HG02798 (cell line): ENCODE measurements around the gene ZNF277.
"Not testable (repeated sequence)": the region's sequence is repeated elsewhere in the genome, so short reads cannot be mapped to it uniquely, and the experiment has no call there.

Source experiments
- ATAC-seq: cut with Tn5 transposase; IDR thresholded peaks from one replicate; pipeline ENCODE4 v1.9.1; 2021; ENCODE audit warnings: mild to moderate bottlenecking; ENCODE audit not compliant: unreplicated experiment, poor library complexity

Gene ZNF277

GRCh38 chr7:112286250-112287086 lies 80.0 kb downstream of the ZNF277 start:
- ATAC-seq, result peak; percentile 55

- ATAC-seq, result no peak
These were observed 81.8 kb downstream of the ZNF277 start for GRCh38 chr7:112288301-112288700.

GRCh38 chr7:112290065-112290464 lies 83.6 kb downstream of the ZNF277 start:
- ATAC-seq, result no peak

GRCh38 chr7:112292162-112292561 lies 85.7 kb downstream of the ZNF277 start:
- no peak for ATAC-seq

GRCh38 chr7:112293416-112293815 lies 86.9 kb downstream of the ZNF277 start:
- no peak for ATAC-seq

- ATAC-seq, result no peak
These were observed 89.9 kb downstream of the ZNF277 start for GRCh38 chr7:112296432-112296831.

GRCh38 chr7:112297681-112298080 lies 91.2 kb downstream of the ZNF277 start:
- no peak for ATAC-seq

- ATAC-seq, result no peak
These were observed 92.1 kb downstream of the ZNF277 start for GRCh38 chr7:112298543-112299100.

GRCh38 chr7:112300072-112300471 lies 93.6 kb downstream of the ZNF277 start:
- no peak for ATAC-seq

GRCh38 chr7:112300831-112301407 lies 94.4 kb downstream of the ZNF277 start:
- no peak for ATAC-seq

- no peak for ATAC-seq
These were observed 96.1 kb downstream of the ZNF277 start for GRCh38 chr7:112302566-112302965.

GRCh38 chr7:112306903-112307302 lies 100.4 kb downstream of the ZNF277 start:
- no peak for ATAC-seq

- no peak for ATAC-seq
These were observed 101.0 kb downstream of the ZNF277 start for GRCh38 chr7:112307506-112307905.

- no peak for ATAC-seq
These were observed 102.5 kb downstream of the ZNF277 start for GRCh38 chr7:112308974-112309373.

- ATAC-seq, result not testable (repeated sequence)
These were observed 110.3 kb downstream of the ZNF277 start for GRCh38 chr7:112316803-112317202.

GRCh38 chr7:112322070-112322469 lies 115.6 kb downstream of the ZNF277 start:
- ATAC-seq, result no peak

- no peak for ATAC-seq
These were observed 121.1 kb downstream of the ZNF277 start for GRCh38 chr7:112327566-112327965.

- no peak for ATAC-seq
These were observed 125.0 kb downstream of the ZNF277 start for GRCh38 chr7:112331492-112331891.

GRCh38 chr7:112334366-112334765 lies 127.9 kb downstream of the ZNF277 start:
- no peak for ATAC-seq

- no peak for ATAC-seq
These were observed 129.8 kb downstream of the ZNF277 start for GRCh38 chr7:112336261-112336660.

GRCh38 chr7:112336936-112337576 lies 130.6 kb downstream of the ZNF277 start:
- ATAC-seq, result no peak
